ENCODE results near the gene MAGEF1.

DNA sequence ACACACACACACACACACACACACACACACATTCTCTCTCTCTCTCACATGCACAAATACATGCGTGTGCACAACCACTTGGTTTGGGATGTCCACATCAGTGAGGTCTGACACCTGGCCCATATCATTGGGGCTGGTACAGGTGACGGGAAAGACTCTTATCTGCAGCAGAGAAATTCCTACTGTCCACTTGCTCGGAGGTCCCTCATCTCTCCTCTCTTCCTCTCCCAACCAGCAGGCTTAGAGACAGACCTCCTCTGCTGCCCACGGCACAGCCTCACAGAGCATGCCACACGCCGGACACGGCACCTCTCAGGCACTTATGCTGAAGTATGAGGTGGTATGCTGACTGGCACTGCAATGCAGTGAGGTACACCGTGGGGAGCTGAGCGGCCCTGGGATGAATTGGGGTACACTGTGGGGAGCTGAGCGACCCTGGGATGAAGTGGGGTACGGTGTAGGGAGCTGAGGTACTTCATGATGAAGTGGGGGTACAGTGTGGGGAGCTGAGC lies 41.7 kb downstream of the MAGEF1 start:
- TF ChIP-seq, protein P1, sequence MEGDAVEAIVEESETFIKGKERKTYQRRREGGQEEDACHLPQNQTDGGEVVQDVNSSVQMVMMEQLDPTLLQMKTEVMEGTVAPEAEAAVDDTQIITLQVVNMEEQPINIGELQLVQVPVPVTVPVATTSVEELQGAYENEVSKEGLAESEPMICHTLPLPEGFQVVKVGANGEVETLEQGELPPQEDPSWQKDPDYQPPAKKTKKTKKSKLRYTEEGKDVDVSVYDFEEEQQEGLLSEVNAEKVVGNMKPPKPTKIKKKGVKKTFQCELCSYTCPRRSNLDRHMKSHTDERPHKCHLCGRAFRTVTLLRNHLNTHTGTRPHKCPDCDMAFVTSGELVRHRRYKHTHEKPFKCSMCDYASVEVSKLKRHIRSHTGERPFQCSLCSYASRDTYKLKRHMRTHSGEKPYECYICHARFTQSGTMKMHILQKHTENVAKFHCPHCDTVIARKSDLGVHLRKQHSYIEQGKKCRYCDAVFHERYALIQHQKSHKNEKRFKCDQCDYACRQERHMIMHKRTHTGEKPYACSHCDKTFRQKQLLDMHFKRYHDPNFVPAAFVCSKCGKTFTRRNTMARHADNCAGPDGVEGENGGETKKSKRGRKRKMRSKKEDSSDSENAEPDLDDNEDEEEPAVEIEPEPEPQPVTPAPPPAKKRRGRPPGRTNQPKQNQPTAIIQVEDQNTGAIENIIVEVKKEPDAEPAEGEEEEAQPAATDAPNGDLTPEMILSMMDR (IDR thresholded peaks at IDR 0.05; ENCODE audit: low read depth, low read length), result no peak
- TF ChIP-seq EZH2phosphoT487 (IDR thresholded peaks at IDR 0.05; ENCODE audit: low read depth), result no peak

Data from OCI-LY3 (cell line).